CD4-positive, alpha-beta memory T cell (primary cell): ENCODE results near the gene TMEM222. TPM values are rescaled to one million over a fixed set of nuclear protein-coding genes. Genes with fewer than 3 reads are reported as not detected.

Experiments used
- CTCF ChIA-PET: fragments of 350-600 bp; sonication (Branson Sonifier 250); formaldehyde crosslinking; loops from one replicate; lab custom pipeline; 2021; ENCODE audit warnings: inconsistent platforms; ENCODE audit not compliant: partially characterized antibody; lab: Charles Lee
- POLR2A ChIA-PET: fragments of 350-600 bp; sonication (Branson Sonifier 250); formaldehyde crosslinking; loops from one replicate; lab custom pipeline; 2021; ENCODE audit not compliant: partially characterized antibody; lab: Charles Lee
- DNase-seq, 5 donors: peaks; one replicate each; pipeline versions ENCODE4 v3.0.0 to v3.0.0-alpha.2; 2020 to 2022; ENCODE audit warnings: mixed read lengths in 1 of 5
- H3K27ac ChIP-seq: one replicate; pipeline ENCODE4 v1.7.0; 2013; ENCODE audit warnings: low read depth, low read length
- H3K27me3 ChIP-seq: 2 replicates; pipeline ENCODE4 v1.7.0; 2013; ENCODE audit warnings: mild to moderate bottlenecking, low read length, moderate library complexity; ENCODE audit not compliant: insufficient read depth
- H3K36me3 ChIP-seq: 2 replicates; pipeline ENCODE4 v1.7.0; 2013; ENCODE audit warnings: mild to moderate bottlenecking, low read length, moderate library complexity; ENCODE audit not compliant: insufficient read depth
- H3K4me1 ChIP-seq: 2 replicates; pipeline ENCODE4 v1.7.0; 2013; ENCODE audit warnings: mild to moderate bottlenecking, low read length, moderate library complexity; ENCODE audit not compliant: insufficient read depth
- H3K4me3 ChIP-seq, 2 donors: one replicate each; pipeline ENCODE4 v1.7.0; 2013; ENCODE audit warnings: low read length in 2 of 2, mild to moderate bottlenecking in 1 of 2
- H3K9me3 ChIP-seq, 2 donors: one replicate each; pipeline ENCODE4 v1.7.0; 2013; ENCODE audit warnings: low read length in 2 of 2, control low read depth in 1 of 2; ENCODE audit not compliant: control insufficient read depth in 1 of 2
- H3K27ac Mint-ChIP-seq, 7 donors: one replicate each; pipeline ENCODE4 v1.8.0; 2020 to 2021; ENCODE audit warnings: mixed read lengths in 7 of 7, mild to moderate bottlenecking in 6 of 7, inconsistent platforms in 3 of 7, moderate library complexity in 3 of 7
- H3K27me3 Mint-ChIP-seq, 2 donors: one replicate each; pipeline ENCODE4 v1.8.0; 2020 to 2021; ENCODE audit warnings: mixed read lengths in 2 of 2
- H3K36me3 Mint-ChIP-seq, 2 donors: one replicate each; pipeline ENCODE4 v1.8.0; 2020 to 2021; ENCODE audit warnings: mixed read lengths in 2 of 2, inconsistent platforms in 1 of 2, mild to moderate bottlenecking in 1 of 2
- H3K4me1 Mint-ChIP-seq, 4 donors: one replicate each; pipeline ENCODE4 v1.8.0; 2020 to 2021; ENCODE audit warnings: mixed read lengths in 4 of 4, mild to moderate bottlenecking in 1 of 4
- H3K4me3 Mint-ChIP-seq, 8 donors: one replicate each; pipeline ENCODE4 v1.8.0; 2020 to 2021; ENCODE audit warnings: mixed read lengths in 8 of 8, mild to moderate bottlenecking in 7 of 8, moderate library complexity in 6 of 8, inconsistent platforms in 3 of 8
- H3K9me3 Mint-ChIP-seq, 8 donors: one replicate each; pipeline ENCODE4 v1.8.0; 2020 to 2021; ENCODE audit warnings: mixed read lengths in 8 of 8, mild to moderate bottlenecking in 5 of 8, inconsistent platforms in 3 of 8, moderate library complexity in 1 of 8
- intact Hi-C: fragments of 100-400 bp; cut with micrococcal nuclease; formaldehyde crosslinking; loops from one replicate; pipeline ENCODE4 v1.15.1; 2023
- polyA plus RNA-seq, 2 donors: library from polyadenylated mRNA; unstranded; fragments of 300-500 nt; fragmentation: Illumina TruSeq; gene quantifications; one replicate each; pipeline ENCODE4 v1.2.3, GENCODE V29; 2021
- total RNA-seq, 2 experiments: library from RNA; stranded (reverse); gene quantifications; one replicate each; pipeline ENCODE4 v1.2.3, GENCODE V29; 2021

Gene TMEM222
- total and polyA plus RNA-seq, 4 experiments from 2014 or later = 44.4 to 80.9 (median 50.4) TPM

DNA sequence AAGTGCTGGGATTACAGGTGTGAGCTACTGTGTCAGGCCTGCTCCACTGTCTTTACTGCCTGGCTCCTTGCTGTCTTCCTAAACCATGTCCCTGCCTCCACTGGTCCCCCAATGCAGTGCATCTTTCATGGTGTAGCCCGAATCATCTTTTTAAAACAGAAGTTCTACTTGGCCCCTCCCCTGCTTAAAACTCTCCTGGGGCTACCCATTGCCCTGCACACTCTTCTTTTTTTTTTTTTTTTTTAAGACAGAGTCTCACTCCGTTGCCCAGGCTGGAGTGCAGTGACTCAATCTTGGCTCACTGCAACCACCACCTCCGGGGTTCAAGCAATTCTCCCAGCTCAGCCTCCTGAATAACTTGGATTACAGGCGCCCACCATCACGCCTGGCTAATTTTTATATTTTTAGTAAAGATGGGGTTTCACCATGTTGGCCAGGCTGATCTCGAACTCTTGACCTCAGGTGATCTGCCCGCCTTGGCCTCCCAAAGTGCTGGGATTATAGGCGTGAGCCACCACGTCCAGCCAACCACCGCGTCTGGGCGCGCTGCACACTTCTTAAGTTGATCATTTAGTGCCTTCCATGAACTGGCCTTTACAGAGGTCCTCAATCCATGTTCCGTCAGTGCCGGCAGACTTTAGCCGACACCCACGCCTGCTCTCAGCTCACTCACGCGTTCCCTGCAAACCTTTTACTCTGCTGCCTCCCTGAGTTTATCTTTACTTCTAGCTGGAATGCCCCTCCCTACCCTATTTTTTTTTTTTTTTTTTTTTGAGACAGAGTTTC lies 50.3 kb downstream of the TMEM222 start:
- Histone ChIP-seq H3K27ac (no peak overlapping the region), H3K36me3 (no peaks in the 10 kb centered on the region), H3K4me3 (no peak overlapping the region), H3K27me3 (no peaks in the 10 kb centered on the region), H3K4me1 (peaks cover 2% of the 10 kb centered on the region), H3K9me3 (no peaks in the 10 kb centered on the region)
- Mint-ChIP-seq H3K27me3 (no peaks in the 10 kb centered on the region), H3K27ac (peak overlapping the region in 3 of 7 donors; percentile 21 to 70 (median 38)), H3K9me3 (no peaks in the 10 kb centered on the region), H3K36me3 (no peaks in the 10 kb centered on the region), H3K4me1 (peaks cover 0 to 12% (median 6%) of the 10 kb centered on the region in 4 donors), H3K4me3 (no peak overlapping the region)
- no peak for DNase-seq
- ChIA-PET POLR2A (interaction anchor here (0.6 kb wide), 1 partner anchor 412 kb away, joined by 4 read pairs; no protein-coding TSS in a partner anchor), CTCF (interaction anchor here (0.7 to 2.0 kb wide), 6 partner anchors 15 to 91 kb away, joined by 3 to 9 read pairs (median 4); no protein-coding TSS in a partner anchor)
- intact Hi-C loops = no loop called here

- Histone ChIP-seq H3K27me3 (no peaks in the 10 kb centered on the region), H3K36me3 (no peaks in the 10 kb centered on the region), H3K4me3 (no peak overlapping the region), H3K4me1 (no peaks in the 10 kb centered on the region), H3K9me3 (no peaks in the 10 kb centered on the region), H3K27ac (no peak overlapping the region)
- DNase-seq = no peak
- Mint-ChIP-seq H3K27ac (no peak overlapping the region), H3K4me3 (no peak overlapping the region), H3K36me3 (no peaks in the 10 kb centered on the region), H3K4me1 (peaks cover 0 to 7% (median 3%) of the 10 kb centered on the region in 4 donors), H3K27me3 (no peaks in the 10 kb centered on the region), H3K9me3 (no peaks in the 10 kb centered on the region)
- CTCF ChIA-PET = interaction anchor here (0.7 to 1.9 kb wide), 3 partner anchors 16 to 92 kb away, joined by 3 to 7 read pairs (median 4); no protein-coding TSS in a partner anchor
- intact Hi-C loops = no loop called here
- POLR2A ChIA-PET = interaction anchor here (0.6 to 0.7 kb wide), 2 partner anchors 138 to 411 kb away, joined by 3 to 4 read pairs; no protein-coding TSS in a partner anchor
These were observed 51.1 kb downstream of the TMEM222 start for GRCh38 chr1:27372808-27373690.

- Mint-ChIP-seq H3K4me1 (peaks cover 0 to 6% (median 0%) of the 10 kb centered on the region in 4 donors), H3K9me3 (no peaks in the 10 kb centered on the region), H3K27me3 (no peaks in the 10 kb centered on the region), H3K4me3 (no peak within 1 kb of the TSS), H3K27ac (no peak within 1 kb of the TSS), H3K36me3 (no peaks in the 10 kb centered on the region)
- ChIA-PET CTCF (interaction anchor here (1.7 kb wide), 1 partner anchor 78 kb away, joined by 4 read pairs; no protein-coding TSS in a partner anchor), POLR2A (no interaction called here)
- H3K9me3 ChIP-seq = no peaks in the 10 kb centered on the region
- no peaks in the 10 kb centered on the region for H3K27me3 ChIP-seq
- intact Hi-C loops = no loop called here
- no peak within 1 kb of the TSS for H3K27ac ChIP-seq
- no peaks in the 10 kb centered on the region for H3K4me1 ChIP-seq
- no peaks in the 10 kb centered on the region for H3K36me3 ChIP-seq
- no peak for DNase-seq
- no peak within 1 kb of the TSS for H3K4me3 ChIP-seq
These were observed 52.6 kb downstream of the TMEM222 start, which contains the start of gene FCN3 for GRCh38 chr1:27374362-27375086. Gene FCN3, minus strand, starts transcription at chr1:27374824. Its CDS starts 6 bp downstream, at chr1:27374818.

DNA sequence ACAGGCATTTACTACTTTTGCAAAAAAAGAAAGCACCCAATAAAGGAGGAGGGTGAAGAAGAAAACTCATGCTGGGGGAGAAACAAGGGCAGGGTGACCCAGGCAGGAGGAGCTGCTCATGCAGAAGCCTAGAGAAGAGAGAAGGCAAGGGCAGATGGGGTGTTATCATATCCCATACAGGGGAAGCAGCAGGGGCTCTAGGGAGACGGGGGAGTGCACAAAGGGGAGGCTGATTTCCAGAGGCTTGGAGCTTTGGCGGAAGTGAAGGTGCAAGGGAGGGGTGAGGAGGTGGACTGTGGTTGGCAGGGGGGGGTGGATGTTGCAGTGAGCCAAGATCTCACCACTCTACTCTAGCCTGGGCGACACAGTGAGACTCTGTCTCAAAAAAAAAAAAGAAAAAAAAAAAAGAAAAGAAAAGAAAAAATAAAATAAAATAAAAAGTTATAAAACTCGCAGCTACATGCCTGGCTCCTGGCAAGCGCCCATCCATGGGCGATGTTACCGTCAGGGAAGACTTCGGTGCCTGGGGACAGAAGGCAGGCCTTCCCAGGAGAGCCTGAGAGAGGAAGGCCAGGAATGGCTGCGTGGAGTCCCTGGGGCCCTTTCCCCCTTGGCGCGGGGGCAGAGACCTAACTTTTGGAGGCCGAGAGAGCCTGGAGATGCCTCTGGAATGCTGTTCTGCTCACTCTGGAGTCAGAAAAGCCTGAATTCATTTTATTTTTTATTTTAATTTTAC lies 56.0 kb downstream of the TMEM222 start:
- Histone ChIP-seq H3K27ac (no peak overlapping the region), H3K4me1 (no peaks in the 10 kb centered on the region), H3K4me3 (no peak overlapping the region), H3K36me3 (no peaks in the 10 kb centered on the region), H3K9me3 (no peaks in the 10 kb centered on the region), H3K27me3 (no peaks in the 10 kb centered on the region)
- ChIA-PET CTCF (interaction anchor here (0.6 to 2.7 kb wide), 6 partner anchors 10 to 203 kb away, joined by 3 to 8 read pairs (median 4); partner anchors contain the start of gene MAP3K6), POLR2A (no interaction called here)
- DNase-seq = no peak
- H3K4me1 Mint-ChIP-seq = peaks cover 0 to 2% (median 0%) of the 10 kb centered on the region in 4 donors
- H3K27me3 Mint-ChIP-seq = peaks cover 0 to 2% of the 10 kb centered on the region in 2 donors
- no peaks in the 10 kb centered on the region for H3K36me3 Mint-ChIP-seq
- peak overlapping the region in 1 of 7 donors; percentile 48 for H3K27ac Mint-ChIP-seq
- intact Hi-C loops = no loop called here
- H3K9me3 Mint-ChIP-seq = no peaks in the 10 kb centered on the region
- H3K4me3 Mint-ChIP-seq = no peak overlapping the region

GRCh38 chr1:27379564-27380122 lies 57.7 kb downstream of the TMEM222 start:
- Histone ChIP-seq H3K9me3 (no peaks in the 10 kb centered on the region), H3K4me3 (no peak overlapping the region), H3K4me1 (no peaks in the 10 kb centered on the region), H3K27ac (no peak overlapping the region), H3K27me3 (no peaks in the 10 kb centered on the region), H3K36me3 (no peaks in the 10 kb centered on the region)
- no peak overlapping the region for H3K27ac Mint-ChIP-seq
- H3K4me3 Mint-ChIP-seq = no peak overlapping the region
- ChIA-PET CTCF (interaction anchor here (0.9 kb wide), 1 partner anchor 11 kb away, joined by 3 read pairs; no protein-coding TSS in a partner anchor), POLR2A (interaction anchor here (0.9 kb wide), 1 partner anchor 14 kb away, joined by 3 read pairs; no protein-coding TSS in a partner anchor)
- peaks cover 0 to 2% of the 10 kb centered on the region in 2 donors for H3K27me3 Mint-ChIP-seq
- H3K4me1 Mint-ChIP-seq = peaks cover 0 to 2% (median 0%) of the 10 kb centered on the region in 4 donors
- H3K36me3 Mint-ChIP-seq = no peaks in the 10 kb centered on the region
- DNase-seq = no peak
- intact Hi-C loops = no loop called here
- no peaks in the 10 kb centered on the region for H3K9me3 Mint-ChIP-seq

GRCh38 chr1:27380224-27380623 lies 58.3 kb downstream of the TMEM222 start:
- Mint-ChIP-seq H3K27me3 (peaks cover 0 to 2% of the 10 kb centered on the region in 2 donors), H3K4me1 (peaks cover 0 to 2% (median 0%) of the 10 kb centered on the region in 4 donors), H3K4me3 (no peak overlapping the region), H3K9me3 (no peaks in the 10 kb centered on the region), H3K36me3 (no peaks in the 10 kb centered on the region), H3K27ac (no peak overlapping the region)
- intact Hi-C loops = no loop called here
- no peak overlapping the region for H3K4me3 ChIP-seq
- H3K36me3 ChIP-seq = no peaks in the 10 kb centered on the region
- no peaks in the 10 kb centered on the region for H3K4me1 ChIP-seq
- no peaks in the 10 kb centered on the region for H3K9me3 ChIP-seq
- no peaks in the 10 kb centered on the region for H3K27me3 ChIP-seq
- CTCF ChIA-PET = interaction anchor here (0.9 kb wide), 1 partner anchor 10 kb away, joined by 3 read pairs; no protein-coding TSS in a partner anchor
- no peak for DNase-seq
- H3K27ac ChIP-seq = no peak overlapping the region
- POLR2A ChIA-PET = no interaction called here
